COLO668 (cell line): ENCODE measurements around the gene RGS10.

Experiments
- DNase-seq: peaks from one replicate; lab custom pipeline; 2025; ENCODE audit not compliant: unreplicated experiment; lab: John Stamatoyannopoulos, UW

The RGS10 gene

DNA sequence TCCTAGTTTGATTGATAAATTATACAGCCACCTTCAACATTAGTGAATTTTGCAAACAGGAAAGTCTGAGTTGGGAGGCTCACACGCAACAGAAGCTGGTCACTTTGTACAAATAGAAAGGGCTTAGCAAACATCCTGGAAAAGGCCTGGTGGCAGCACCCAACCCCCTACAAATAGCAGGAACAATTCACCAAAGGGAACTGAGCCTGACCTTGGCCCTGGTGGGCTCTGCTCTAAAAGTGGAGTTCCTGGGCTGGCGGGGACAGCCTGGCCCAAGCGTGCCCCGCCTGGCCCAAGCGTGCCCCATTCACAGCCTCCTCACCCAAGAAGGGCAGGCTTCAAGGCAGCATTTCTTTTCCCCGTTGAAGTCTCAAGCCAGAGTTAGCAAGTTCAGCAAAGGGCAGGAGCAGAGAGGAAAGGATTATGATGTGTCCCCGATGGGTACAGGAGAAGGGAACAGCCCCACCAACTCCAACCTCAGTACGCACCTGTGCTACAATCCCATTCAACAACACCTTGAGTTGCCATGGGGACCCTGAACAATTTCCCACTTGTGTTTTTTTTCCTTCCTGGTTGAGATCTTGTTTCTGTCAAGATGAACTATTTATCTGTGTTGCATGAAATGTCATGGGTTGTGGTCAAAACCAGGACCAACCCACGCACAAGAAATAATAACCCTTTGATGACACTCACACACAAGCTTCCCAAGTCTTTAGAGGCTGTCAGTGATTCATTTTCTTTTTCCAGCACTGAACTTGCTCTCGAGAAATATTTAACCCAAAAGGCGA lies 43.4 kb downstream of the RGS10 start:
- no peak for DNase-seq

DNA sequence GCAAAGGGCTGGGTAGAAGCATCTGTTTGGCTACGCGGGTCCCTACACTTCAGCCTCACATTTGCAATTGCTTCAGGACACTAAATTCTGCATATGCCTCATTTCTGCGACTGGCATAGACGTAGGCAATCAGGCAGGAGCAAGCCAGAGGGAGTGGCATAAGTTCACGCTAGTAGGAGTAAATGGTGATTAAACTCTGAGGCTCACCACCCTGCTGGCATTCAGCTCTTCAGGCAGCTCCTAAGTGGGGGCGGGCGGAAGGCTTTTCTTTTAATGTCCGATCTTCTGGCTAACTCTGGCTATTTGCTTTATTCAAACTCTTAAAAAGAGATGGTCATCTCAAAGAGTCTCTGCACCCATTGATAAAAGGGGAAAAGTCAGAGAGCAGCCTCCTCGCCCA lies 45.3 kb downstream of the RGS10 start:
- DNase-seq: no peak

DNA sequence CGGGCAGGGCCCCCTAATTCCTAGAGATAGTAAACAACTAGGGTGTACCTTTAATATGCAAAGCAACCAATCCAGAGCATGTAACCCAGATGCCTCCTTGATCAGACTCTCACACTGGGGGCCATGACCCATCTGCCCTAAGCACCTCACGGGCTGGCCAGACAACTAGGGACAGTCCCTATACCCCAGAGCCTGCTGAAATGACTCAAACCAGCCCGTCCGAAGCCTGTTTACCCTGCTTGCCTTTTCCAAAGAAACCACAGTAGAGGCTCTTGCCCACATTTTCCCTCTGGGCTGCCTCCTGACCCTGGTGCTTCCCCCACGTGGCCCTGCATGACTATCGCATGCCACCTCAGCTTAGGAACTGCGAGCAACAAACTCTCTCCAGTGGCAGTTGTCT lies 46.2 kb downstream of the RGS10 start:
- DNase-seq: no peak

DNA sequence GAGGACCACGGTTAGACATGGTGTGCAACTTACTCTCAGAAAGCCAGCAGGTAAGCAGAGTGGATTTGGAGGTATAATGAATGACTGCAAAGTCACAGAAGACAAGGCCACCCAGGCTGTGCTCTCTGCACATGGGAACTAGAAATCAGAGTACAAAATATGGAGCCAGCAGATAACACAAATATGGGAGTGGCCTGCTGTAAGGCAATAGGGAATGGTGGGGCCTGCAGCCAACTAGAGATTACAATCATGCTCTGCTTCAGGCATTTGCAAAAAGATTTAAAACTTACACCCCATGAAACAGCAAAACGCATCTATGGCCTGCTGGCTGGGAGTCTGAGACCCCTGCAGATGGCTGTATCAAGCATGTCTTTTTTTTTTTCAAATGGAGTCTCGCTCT lies 47.0 kb downstream of the RGS10 start:
- no peak for DNase-seq

DNA sequence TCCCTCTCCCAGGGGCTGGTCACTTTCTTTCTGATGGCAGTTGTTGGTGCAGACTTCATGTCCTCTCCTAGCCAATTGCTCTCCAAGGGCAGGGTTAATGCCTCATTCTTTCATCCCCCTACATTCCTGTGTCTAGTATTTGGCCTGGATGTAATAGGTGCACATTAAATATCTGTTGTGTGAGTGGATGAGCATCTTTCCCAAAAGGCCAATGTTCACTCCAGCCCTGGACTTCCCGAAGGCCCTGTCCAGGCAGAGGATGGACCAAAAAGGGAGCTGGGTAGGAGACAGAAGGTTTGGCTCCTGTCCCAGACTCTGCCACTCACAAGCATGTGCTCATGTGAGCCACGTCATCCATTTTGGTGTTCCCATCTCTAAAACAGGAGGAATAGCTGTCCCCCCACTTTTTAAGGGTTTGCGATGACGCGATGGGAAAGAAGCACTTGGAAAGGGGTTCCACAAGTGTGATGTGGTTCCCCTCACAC lies 47.5 kb downstream of the RGS10 start:
- DNase-seq: no peak

DNA sequence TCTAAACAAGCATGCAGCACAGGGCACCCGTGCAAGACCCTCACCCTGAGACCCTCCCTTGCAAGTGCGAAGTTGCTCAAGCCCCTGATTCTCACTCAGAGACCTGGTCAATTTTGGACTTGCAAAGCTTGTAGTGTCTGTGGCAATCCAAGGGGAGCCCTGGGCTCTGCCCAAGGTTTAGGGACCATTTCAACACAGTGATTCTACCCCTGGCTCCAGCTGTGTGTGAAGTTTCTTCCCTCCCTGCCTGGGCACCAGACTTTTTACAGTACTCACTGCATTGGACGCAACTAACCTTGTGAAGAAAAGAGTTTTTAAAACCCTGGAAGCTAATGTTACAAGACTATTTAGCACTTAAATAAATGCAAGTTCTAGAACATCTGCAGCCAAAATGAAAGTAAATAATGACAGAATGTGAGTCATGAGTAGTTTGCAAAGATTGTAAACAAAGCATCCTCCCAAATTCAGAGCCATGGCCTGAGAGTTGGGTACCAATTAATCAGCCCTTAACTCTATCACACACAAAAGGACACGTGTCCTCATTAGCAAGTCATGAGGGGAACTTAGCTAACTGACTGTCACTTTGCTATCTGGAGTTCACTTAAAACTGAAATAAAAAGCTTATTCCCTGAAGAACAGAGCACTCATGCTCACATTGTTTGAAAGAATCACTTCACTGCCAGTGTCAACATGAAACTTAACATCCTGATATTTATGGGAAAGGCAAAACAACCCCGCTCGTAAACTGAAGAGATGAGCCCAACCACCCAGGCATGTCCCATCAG lies 48.1 kb downstream of the RGS10 start:
- DNase-seq: no peak

DNA sequence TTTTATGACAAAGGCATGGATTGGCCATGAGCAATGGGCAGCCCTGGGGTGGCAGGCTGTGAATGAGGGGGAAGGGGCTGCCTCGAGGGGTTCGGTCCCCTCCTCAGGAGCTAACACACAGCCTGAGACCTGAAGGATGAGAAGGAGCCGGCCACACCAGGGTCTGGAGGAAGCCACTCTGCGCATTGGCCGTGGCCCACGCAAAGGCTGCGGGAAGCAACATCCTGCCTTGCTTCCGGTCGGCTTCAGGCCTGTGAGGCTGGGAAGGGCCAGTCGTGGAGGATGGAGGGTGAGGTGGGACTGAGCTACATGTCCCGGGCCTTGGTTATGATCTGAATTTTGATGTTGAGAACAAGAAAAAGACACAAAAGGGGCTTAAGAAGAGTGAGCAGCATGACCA lies 49.4 kb downstream of the RGS10 start:
- no peak for DNase-seq

DNA sequence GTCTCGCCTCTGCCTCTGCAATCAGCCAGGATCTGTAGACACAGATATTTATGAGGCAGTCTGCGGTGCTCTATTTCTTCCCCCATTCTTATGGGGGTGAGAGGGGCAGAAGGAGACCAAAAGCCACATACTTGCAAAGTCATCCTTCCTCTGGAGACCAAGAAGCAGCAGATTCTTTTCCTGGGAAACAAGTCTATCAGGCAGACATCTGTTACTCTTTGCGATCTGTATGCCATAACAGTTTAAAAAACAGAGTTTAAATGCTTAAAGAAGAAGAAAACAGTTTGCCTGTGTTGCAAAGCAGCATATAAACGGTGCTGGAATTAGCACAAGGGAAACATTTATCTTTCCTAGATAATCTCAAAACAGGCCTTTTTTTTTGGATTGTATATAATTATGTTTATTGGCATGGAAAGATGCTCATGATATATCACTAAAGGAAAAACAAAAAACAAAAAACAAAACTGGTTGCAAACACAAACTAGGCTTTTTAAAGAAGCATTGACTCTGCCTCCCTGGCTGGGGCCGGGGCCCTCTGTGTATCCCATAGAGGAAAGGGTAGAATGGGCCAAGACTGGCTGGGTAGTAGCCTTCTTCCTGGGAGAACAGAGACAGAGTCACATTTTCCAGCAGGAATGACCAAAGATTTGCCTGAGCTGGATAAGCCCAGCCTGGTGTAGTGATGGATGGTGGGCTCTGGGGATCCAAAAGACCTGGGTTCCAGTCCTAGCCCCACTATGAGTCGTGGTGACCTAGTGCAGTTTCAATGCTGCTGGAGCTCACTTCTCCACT lies 50.4 kb downstream of the RGS10 start:
- DNase-seq: no peak

DNA sequence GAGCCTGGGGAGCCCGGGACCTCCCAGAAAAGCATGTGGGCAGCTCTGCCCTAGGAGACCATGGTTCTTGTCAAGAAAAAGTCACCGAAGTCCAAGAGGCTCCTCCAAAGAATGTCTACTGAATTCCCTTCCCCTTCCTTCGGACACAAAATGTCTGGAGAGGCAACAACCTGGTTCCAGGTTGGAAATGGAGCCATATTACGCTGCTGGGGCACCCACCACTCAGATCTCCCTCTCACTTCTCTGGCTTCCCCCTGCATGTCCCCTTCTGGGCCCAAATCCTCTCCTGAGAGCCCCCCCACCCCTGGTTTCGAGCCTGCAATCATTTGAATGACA lies 52.6 kb downstream of the RGS10 start:
- no peak for DNase-seq

DNA sequence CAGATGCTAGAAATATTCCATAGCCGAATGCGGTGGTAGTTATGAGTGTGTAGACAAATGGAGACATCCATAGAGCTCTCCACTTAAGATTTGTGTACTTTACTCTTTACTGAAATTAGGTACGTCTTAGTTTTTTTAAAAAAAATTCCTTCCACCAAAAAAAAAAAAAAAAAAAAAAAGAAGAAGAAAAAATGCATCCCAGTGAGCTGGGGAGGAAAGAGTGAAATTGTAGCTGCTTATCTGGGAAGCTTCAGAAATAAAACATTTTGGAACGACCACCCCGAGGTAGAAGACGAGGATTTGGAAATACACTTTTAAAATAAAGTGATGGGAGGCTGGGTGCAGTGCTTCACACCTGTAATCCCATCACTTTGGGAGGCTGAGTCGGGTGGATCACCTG lies 53.8 kb downstream of the RGS10 start:
- no peak for DNase-seq

DNA sequence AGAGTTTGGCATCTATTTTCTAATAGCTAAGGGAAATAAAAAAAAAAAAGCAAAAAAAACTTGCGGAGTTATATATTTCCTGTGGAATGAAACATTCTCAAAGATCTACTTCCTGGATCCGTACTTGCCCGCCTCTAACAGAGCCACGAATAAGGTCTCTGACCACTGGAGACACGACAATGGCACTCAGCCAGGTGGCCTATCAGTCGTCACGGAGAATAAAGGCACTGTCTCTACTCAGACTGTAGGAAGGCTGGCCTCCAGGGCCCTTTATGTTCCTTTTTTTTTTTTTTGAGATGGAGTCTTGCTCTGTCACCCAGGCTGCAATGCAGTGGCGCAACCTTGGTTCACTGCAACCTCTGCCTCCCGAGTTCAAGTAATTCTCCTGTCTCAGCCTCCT lies 58.7 kb downstream of the RGS10 start:
- DNase-seq: no peak

DNA sequence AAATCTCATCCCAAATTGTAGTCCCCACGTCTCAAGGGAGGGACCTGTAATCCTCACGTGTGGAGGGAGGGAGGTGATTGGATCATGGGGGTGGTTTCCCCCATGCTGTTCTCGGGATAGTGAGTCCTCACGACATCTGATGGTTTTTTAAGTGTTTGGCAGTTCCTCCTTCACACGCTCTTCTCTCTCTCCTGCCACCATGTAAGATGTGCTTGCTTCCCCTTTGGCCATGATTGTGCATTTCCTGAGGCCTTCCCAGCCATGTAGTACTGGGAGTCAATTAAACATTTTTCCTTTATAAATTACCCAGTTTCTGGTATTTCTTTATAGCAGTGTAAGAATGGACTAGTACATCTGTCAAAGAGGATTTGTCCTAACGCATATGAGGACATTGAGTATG lies 59.5 kb downstream of the RGS10 start:
- no peak for DNase-seq

DNA sequence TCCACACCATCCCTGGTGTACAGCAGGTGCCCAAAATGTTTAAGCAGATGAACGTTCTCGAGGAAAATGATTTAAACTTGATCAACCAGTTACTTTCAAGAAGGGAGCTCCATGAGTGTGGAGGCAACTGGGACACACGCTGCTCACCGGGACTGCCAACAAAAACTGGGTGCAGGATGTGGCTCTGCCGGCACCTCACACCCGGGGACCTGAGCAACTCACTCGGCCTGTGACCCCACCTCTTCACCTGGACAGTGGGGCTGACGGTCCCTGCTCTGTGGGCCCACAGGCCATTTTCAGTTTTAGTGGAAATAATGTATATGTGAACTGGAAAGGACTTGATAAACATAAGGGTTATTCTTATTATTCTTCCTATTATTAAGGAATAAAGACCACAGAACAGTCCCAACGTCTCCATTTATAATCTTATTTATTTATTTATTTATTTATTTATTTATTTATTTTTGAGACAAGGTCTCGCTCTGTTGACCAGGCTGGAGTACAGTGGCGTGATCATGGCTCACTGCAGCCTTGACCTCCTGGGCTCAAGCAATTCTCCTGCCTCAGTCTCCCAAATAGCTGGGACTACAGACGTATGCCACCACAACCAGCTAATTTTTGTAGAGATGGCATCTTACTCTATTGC lies 60.6 kb downstream of the RGS10 start:
- no peak for DNase-seq

DNA sequence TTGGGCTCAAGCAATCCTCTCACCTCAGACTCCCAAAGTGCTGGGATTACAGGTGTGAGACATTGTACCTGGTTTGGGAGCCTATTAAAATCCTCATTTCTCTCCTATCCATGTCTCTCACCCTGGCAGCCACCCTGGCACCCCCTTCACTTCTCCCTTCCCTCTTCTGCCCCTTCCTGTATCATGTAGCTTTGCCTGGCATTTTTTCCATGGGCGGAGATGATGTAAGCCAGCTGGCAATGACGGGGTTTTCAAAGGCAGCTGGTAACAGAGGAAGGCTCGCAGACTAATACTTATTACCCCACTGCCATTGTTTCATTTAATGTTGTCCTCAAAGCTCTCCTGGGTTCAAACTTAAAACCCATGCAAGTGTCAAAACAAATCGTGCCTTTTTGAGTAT lies 61.9 kb downstream of the RGS10 start:
- no peak for DNase-seq

DNA sequence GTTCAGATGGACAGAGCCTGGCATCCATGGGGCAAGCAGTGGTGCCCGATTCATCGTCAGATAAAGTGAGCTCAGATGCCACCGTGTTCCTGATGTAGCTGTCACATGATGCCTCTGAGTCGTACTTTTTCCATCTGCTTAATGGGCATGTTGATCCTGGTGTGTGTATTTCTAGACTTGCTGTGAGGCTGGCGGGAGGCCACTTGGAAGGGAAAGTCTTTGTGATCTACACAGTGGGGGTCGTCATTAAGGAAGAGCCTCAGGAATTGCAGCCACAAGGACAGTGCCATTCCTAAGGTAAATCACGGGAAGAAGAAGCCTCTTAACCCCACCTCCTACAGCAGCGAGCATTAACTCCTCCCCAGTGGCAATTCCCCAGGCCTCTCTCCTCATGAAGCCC lies 63.0 kb downstream of the RGS10 start:
- no peak for DNase-seq

DNA sequence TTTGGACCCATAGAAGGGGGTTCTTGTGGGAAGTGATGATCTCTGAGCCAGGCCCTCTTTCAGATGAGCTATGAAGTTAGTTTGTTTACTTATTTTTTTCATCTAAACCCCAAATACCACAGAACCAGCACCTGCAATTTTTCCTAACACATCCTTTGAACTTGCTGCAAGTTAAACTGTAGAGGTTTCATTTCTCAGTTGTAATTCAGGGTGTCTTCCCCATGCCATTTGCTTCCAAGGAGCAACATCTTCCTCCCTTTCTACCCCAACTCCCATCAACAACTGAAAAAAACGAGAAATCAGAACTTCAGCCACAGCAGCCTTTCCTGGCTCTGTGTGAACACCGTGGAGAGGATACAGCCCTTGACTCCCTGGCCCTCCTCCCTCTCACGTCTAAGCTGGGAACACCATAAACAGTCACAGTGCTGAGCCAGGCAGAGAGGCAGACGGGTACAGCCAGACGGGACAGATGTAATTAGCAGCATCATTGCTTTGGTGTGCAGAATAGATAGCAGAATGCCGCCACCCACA lies 63.6 kb downstream of the RGS10 start:
- no peak for DNase-seq

DNA sequence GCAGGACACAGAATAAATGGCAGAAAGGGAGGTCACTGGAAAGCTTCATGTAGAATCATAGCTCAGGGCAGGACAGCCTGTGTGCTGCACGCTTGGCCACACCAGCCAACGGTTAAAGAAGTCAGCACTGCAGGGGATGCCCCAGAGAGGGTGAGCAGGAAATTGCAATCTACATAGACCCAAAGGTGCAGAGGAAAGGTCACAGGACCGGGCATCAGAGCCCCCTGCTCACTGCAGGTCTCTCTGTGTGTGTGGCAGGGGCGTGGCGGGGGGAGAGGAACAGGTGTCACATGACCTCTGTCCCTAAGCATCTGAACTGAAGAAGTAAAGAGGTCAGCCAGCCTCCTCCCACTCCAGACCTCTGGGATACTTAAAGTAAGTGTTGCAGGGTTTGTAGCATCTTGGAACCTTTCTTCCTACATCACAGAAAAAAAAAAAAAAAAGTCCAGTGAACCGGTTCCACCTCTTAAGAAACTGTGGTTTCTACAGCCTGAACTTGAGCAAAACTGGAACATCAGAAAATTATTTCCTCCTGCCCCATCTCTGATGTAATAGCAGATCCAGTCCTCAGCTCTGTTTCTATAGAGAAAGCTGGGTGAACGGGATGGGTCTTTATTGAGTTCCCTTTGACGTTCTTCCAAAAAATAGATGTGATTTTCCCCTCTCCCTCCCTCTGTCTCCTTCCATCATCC lies 64.3 kb downstream of the RGS10 start:
- DNase-seq: no peak

DNA sequence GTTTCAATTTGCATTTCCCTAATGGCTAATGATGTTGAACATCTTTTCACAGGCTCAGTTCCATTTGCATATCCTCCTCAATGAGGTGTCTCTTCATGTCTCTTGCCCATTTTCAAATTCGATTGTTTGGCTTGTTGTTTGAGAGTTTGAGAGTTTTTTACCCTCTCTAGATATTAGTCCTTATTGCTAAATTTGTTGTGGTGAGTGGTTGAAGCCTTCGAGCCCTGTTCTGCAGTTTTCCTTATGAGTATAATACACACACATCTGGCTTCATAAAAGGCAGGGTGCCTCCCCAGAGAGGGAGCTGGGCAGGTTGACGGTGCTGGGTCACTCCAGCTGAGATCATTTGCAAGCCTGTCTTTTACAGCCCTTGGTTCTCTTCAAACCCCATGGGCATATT lies 65.1 kb downstream of the RGS10 start:
- no peak for DNase-seq

DNA sequence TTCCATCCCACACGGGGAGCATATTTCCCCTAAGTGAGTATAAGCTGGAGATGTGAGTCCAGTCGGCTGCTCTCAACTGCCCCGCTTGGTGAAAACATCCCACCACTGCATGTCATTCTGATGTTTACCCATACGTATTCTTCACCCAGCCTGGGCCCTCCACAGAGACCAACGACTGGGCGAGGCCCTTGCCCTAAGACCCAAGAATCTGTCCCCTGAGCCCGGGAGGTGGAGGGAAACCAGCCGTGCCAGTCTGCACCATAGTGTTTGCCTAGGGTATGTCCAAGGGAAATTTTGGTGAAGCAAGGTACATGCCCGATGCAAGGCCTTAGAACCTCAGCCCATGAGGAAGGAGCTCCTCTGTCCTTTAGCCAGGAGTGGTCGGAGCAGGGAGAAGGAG lies 67.9 kb downstream of the RGS10 start:
- DNase-seq: no peak

DNA sequence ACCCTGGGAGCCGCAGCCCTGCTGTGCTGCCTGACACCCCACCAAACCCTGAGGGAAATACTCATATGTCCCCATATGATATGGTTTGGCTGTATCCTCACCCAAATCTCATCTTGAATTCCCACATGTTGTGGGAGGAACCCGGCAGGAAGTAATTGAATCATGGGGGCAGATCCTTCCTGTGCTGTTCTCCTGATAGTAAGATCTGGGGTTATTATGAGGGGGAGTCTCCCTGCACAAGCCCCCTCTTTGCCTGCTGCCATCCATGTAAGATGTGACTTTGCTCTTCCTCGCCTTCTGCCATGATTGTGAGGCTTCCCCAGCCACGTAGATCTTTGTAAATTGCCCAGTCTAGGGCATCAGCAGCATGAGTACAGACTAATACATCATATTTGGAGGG lies 68.7 kb downstream of the RGS10 start:
- DNase-seq: no peak
